A673 (cell line): ENCODE results near the gene ARFGAP2. TPM values are rescaled to one million over a fixed set of nuclear protein-coding genes. Genes with fewer than 3 reads are reported as not detected.

Experiments
- BruUV-seq: library from RNA; stranded (reverse); fragments of 400-500 nt; replicated peaks from 2 replicates; lab custom pipeline; 2021; lab: Mats Ljungman, UMichigan
- CTCF ChIA-PET: fragments of 300-600 bp; sonication (Branson Sonifier 250); formaldehyde crosslinking; loops from one replicate; lab custom pipeline; 2022; ENCODE audit warnings: antibody characterized with exemption; lab: Charles Lee
- POLR2A ChIA-PET: fragments of 300-600 bp; sonication (Branson Sonifier 250); formaldehyde crosslinking; loops from one replicate; lab custom pipeline; 2022; ENCODE audit warnings: antibody characterized with exemption; ENCODE audit not compliant: low non-redundant PET; lab: Charles Lee
- DNase-seq: peaks from one replicate; pipeline ENCODE4 v3.0.0-alpha.2; 2015; ENCODE audit warnings: low spot score
- H3K27ac ChIP-seq: fragments of 200-600 bp; sonication (generic); 2 replicates; pipeline ENCODE4 v1.5.1; 2016; ENCODE audit warnings: mixed run types, low read depth, mild to moderate bottlenecking, mixed read lengths, antibody characterized with exemption, low read length; ENCODE audit not compliant: poor library complexity, severe bottlenecking
- H3K27me3 ChIP-seq: fragments of 200-600 bp; sonication (generic); replicated peaks from 2 replicates; pipeline ENCODE4 v1.6.1; 2017; ENCODE audit warnings: mixed run types, low read depth, mild to moderate bottlenecking, mixed read lengths, antibody characterized with exemption, low read length; ENCODE audit not compliant: insufficient read depth, poor library complexity
- H3K36me3 ChIP-seq: fragments of 200-600 bp; sonication (generic); 2 replicates; pipeline ENCODE4 v1.6.1; 2016; ENCODE audit warnings: mixed run types, mild to moderate bottlenecking, mixed read lengths, antibody characterized with exemption, low read length; ENCODE audit not compliant: insufficient read depth, poor library complexity, severe bottlenecking
- H3K4me1 ChIP-seq: fragments of 200-600 bp; sonication (generic); 2 replicates; pipeline ENCODE4 v1.6.1; 2017; ENCODE audit warnings: mixed run types, mild to moderate bottlenecking, mixed read lengths, antibody characterized with exemption, low read length; ENCODE audit not compliant: insufficient read depth, poor library complexity, severe bottlenecking
- H3K4me3 ChIP-seq: fragments of 200-600 bp; sonication (generic); 2 replicates; pipeline ENCODE4 v1.5.1; 2016; ENCODE audit warnings: low read depth, mixed run types, mild to moderate bottlenecking, mixed read lengths, low read length; ENCODE audit not compliant: poor library complexity, severe bottlenecking
- H3K9me3 ChIP-seq: fragments of 200-600 bp; sonication (generic); 2 replicates; pipeline ENCODE4 v1.6.1; 2016; ENCODE audit warnings: mixed run types, low read depth, mild to moderate bottlenecking, mixed read lengths, antibody characterized with exemption, low read length; ENCODE audit not compliant: poor library complexity, severe bottlenecking
- EZH2 ChIP-seq: fragments of 200-600 bp; sonication (generic); IDR thresholded peaks from 2 replicates; pipeline ENCODE4 v1.6.1; 2017; ENCODE audit warnings: borderline replicate concordance, low read depth, mild to moderate bottlenecking, mixed read lengths, antibody characterized with exemption, low read length; ENCODE audit not compliant: poor library complexity, severe bottlenecking
- intact Hi-C: fragments of 100-400 bp; cut with micrococcal nuclease; formaldehyde crosslinking; loops from one replicate; pipeline ENCODE4 v1.10.0; 2022; ENCODE audit not compliant: unreplicated experiment
- total RNA-seq: library from RNA; stranded (reverse); gene quantifications from 2 replicates; pipeline ENCODE4 v1.2.3, GENCODE V29; 2021
- TF ChIP-seq, protein P1 (sequence below): fragments of 300-800, 200-600 bp; sonication (generic); conservative IDR thresholded peaks from 2 replicates; pipeline ENCODE4 v1.5.1; 2017; ENCODE audit warnings: low read depth, mild to moderate bottlenecking, antibody characterized with exemption, low read length, moderate library complexity, mixed read lengths

The ARFGAP2 gene
- total RNA-seq, 1 experiment from 2014 or later, result 179 TPM

DNA sequence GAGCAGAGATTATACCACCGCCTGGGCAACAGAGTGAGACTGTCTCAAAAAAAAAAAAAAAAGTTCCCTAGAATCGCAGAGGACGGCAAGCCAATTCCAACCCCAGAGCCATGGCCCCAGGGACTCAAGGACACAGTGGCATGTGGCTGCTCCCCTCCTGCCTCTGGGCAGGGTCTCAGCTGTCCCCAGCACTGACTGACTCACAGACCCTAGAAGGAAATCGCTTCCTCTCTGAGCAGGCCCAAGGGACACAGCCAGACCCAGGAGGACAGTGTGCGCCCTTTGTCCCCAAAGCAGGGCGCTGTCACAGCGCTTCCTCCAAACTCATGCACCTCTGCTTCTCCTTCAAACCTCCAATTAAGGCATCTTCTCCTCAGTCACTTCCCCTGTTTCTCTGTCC lies 7.3 kb upstream of the ARFGAP2 start:
- CTCF ChIA-PET, result no interaction called here
- no TSS peak for BruUV-seq
- no peak overlapping the region for H3K27ac ChIP-seq
- DNase-seq, result no peak
- no peaks in the 10 kb centered on the region for H3K27me3 ChIP-seq
- POLR2A ChIA-PET, result interaction anchor here (0.7 kb wide), 1 partner anchor 795 kb away, joined by 6 read pairs; no protein-coding TSS in a partner anchor
- H3K4me3 ChIP-seq, result no peak overlapping the region
- peaks cover 10% of the 10 kb centered on the region for H3K36me3 ChIP-seq
- no peaks in the 10 kb centered on the region for H3K9me3 ChIP-seq
- H3K4me1 ChIP-seq, result peaks cover 24% of the 10 kb centered on the region
- TF ChIP-seq, protein P1, sequence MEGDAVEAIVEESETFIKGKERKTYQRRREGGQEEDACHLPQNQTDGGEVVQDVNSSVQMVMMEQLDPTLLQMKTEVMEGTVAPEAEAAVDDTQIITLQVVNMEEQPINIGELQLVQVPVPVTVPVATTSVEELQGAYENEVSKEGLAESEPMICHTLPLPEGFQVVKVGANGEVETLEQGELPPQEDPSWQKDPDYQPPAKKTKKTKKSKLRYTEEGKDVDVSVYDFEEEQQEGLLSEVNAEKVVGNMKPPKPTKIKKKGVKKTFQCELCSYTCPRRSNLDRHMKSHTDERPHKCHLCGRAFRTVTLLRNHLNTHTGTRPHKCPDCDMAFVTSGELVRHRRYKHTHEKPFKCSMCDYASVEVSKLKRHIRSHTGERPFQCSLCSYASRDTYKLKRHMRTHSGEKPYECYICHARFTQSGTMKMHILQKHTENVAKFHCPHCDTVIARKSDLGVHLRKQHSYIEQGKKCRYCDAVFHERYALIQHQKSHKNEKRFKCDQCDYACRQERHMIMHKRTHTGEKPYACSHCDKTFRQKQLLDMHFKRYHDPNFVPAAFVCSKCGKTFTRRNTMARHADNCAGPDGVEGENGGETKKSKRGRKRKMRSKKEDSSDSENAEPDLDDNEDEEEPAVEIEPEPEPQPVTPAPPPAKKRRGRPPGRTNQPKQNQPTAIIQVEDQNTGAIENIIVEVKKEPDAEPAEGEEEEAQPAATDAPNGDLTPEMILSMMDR, result no peak
- no peak for TF ChIP-seq EZH2
- intact Hi-C loops, result no loop called here

GRCh38 chr11:47183031-47183856 lies 6.6 kb upstream of the ARFGAP2 start:
- Histone ChIP-seq H3K4me3 (no peak overlapping the region), H3K4me1 (peaks cover 24% of the 10 kb centered on the region), H3K36me3 (peaks cover 13% of the 10 kb centered on the region), H3K27ac (no peak overlapping the region), H3K27me3 (no peaks in the 10 kb centered on the region), H3K9me3 (no peaks in the 10 kb centered on the region)
- CTCF ChIA-PET, result interaction anchor here (0.6 kb wide), 1 partner anchor 670 kb away, joined by 4 read pairs; no protein-coding TSS in a partner anchor
- intact Hi-C loops, result no loop called here
- no peak for DNase-seq
- TF ChIP-seq EZH2, result no peak
- TF ChIP-seq, protein P1, result no peak
- BruUV-seq, result no TSS peak
- POLR2A ChIA-PET, result interaction anchor here (0.7 kb wide), 2 partner anchors 31 to 794 kb away, joined by 3 to 6 read pairs; no protein-coding TSS in a partner anchor

DNA sequence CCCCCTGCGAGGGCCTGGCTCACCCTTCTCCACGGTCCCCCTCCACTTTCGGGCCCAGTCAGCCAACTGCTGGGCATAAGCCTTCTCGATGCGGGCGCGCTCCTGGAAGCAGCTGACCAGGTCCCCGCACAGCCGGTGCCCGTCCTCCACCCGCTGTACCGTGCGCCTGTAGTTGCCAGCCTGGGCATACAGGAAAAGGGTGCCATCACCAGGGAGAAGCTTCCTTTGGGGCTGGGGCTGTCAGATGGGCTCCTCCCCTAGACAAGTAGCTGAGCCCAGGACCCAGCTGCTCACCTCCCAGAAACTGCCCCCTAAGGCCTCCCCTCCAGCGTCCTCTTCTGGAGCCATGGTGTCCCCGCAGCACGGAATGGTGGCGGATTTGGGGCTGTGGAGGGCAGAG lies 5.7 kb upstream of the ARFGAP2 start:
- DNase-seq, result no peak
- intact Hi-C loops, result no loop called here
- peaks cover 13% of the 10 kb centered on the region for H3K36me3 ChIP-seq
- no peak overlapping the region for H3K4me3 ChIP-seq
- no peak overlapping the region for H3K27ac ChIP-seq
- H3K9me3 ChIP-seq, result no peaks in the 10 kb centered on the region
- BruUV-seq, result no TSS peak
- no peak for TF ChIP-seq EZH2
- TF ChIP-seq, protein P1, result no peak
- POLR2A ChIA-PET, result interaction anchor here (0.7 kb wide), 1 partner anchor 32 kb away, joined by 3 read pairs; no protein-coding TSS in a partner anchor
- CTCF ChIA-PET, result no interaction called here
- no peaks in the 10 kb centered on the region for H3K27me3 ChIP-seq
- H3K4me1 ChIP-seq, result peaks cover 23% of the 10 kb centered on the region
